SK-N-SH (cell line): Measurements from ENCODE around the gene UBASH3B. TPM values are rescaled to one million over a fixed set of nuclear protein-coding genes. Genes with fewer than 3 reads are reported as not detected.
A peak's percentile ranks its signal among the peaks of the same experiment; 100 is the strongest.

Experiments used
- CTCF ChIA-PET: fragments of 300-600, 350-600 bp; formaldehyde crosslinking; extraction: SDS; loops from one replicate; lab custom pipeline; 2021; lab: Yijun Ruan, JAX
- POLR2A ChIA-PET: fragments of 350-600 bp; sonication (Branson Sonifier 250); formaldehyde crosslinking; extraction: SDS; loops from one replicate; lab custom pipeline; 2020; ENCODE audit warnings: antibody characterized with exemption, inconsistent platforms; lab: Yijun Ruan, JAX
- DNase-seq: peaks from one replicate; pipeline ENCODE4 v3.0.0; 2012
- H2AFZ ChIP-seq: fragments of 200-600 bp; sonication (generic); 2 replicates; pipeline ENCODE4 v1.8.1; 2016; ENCODE audit warnings: antibody characterized with exemption, mild to moderate bottlenecking, low read depth
- H3F3A ChIP-seq: fragments of 200-600 bp; sonication (generic); replicated peaks from 2 replicates; pipeline ENCODE3; 2016; ENCODE audit warnings: antibody characterized with exemption, mild to moderate bottlenecking; ENCODE audit not compliant: insufficient read depth
- H3K27ac ChIP-seq, 2 experiments: fragments of 200-500 bp in 1 of 2; fragments of 200-600 bp in 1 of 2; sonication (Bioruptor generic) in 1 of 2; sonication (generic), shearing (Covaris generic) in 1 of 2; 2 replicates each; pipeline versions ENCODE4 v1.5.1 to v1.6.1; 2014 to 2016; ENCODE audit warnings: low read depth in 2 of 2, inconsistent platforms in 1 of 2, low read length in 1 of 2, mild to moderate bottlenecking in 1 of 2, mixed read lengths in 1 of 2
- H3K27me3 ChIP-seq: fragments of 200-600 bp; sonication (generic), shearing (Covaris generic); 2 replicates; pipeline ENCODE4 v1.6.1; 2016; ENCODE audit warnings: mixed run types; ENCODE audit not compliant: insufficient read depth
- H3K36me3 ChIP-seq, 2 experiments: fragments of 200-500 bp in 1 of 2; fragments of 200-600 bp in 1 of 2; sonication (Bioruptor generic) in 1 of 2; sonication (generic) in 1 of 2; replicated peaks in 1 of 2; 2 replicates each; pipeline versions ENCODE3 to v1.5.1; 2014 to 2016; ENCODE audit warnings: low read length in 1 of 2, mild to moderate bottlenecking in 1 of 2; ENCODE audit not compliant: insufficient read depth in 2 of 2, control insufficient read depth in 1 of 2
- H3K4me1 ChIP-seq, 2 experiments: fragments of 200-500 bp in 1 of 2; fragments of 200-600 bp in 1 of 2; sonication (Bioruptor generic) in 1 of 2; sonication (generic), shearing (Covaris generic) in 1 of 2; 2 replicates each; pipeline versions ENCODE4 v1.5.1 to v1.6.1; 2014 to 2016; ENCODE audit warnings: low read depth in 1 of 2, low read length in 1 of 2, mixed run types in 1 of 2; ENCODE audit not compliant: insufficient read depth in 2 of 2, control insufficient read depth in 1 of 2
- H3K4me2 ChIP-seq: fragments of 200-600 bp; sonication (generic), shearing (Covaris generic); 2 replicates; pipeline ENCODE4 v1.6.1; 2017; ENCODE audit warnings: mixed run types
- H3K4me3 ChIP-seq, 2 experiments: fragments of 200-500 bp in 1 of 2; fragments of 200-600 bp in 1 of 2; sonication (Bioruptor generic) in 1 of 2; sonication (generic), shearing (Covaris generic) in 1 of 2; 2 replicates each; pipeline versions ENCODE4 v1.5.1 to v1.8.1; 2014 to 2016; ENCODE audit warnings: low read depth in 2 of 2, inconsistent platforms in 1 of 2, low read length in 1 of 2, mild to moderate bottlenecking in 1 of 2, mixed read lengths in 1 of 2, moderate library complexity in 1 of 2
- H3K79me2 ChIP-seq: fragments of 200-600 bp; sonication (generic); 2 replicates; pipeline ENCODE4 v1.8.1; 2017; ENCODE audit warnings: mild to moderate bottlenecking; ENCODE audit not compliant: insufficient read depth
- H3K9ac ChIP-seq: fragments of 200-600 bp; sonication (generic); 2 replicates; pipeline ENCODE4 v1.6.1; 2017; ENCODE audit warnings: mixed run types
- H3K9me2 ChIP-seq: fragments of 200-600 bp; sonication (generic); 2 replicates; pipeline ENCODE4 v1.6.1; 2017; ENCODE audit warnings: mixed run types
- H3K9me3 ChIP-seq: fragments of 200-600 bp; sonication (generic); 2 replicates; pipeline ENCODE4 v1.6.1; 2017; ENCODE audit warnings: mixed run types, mild to moderate bottlenecking, moderate library complexity
- H4K20me1 ChIP-seq: fragments of 200-600 bp; sonication (generic); 2 replicates; pipeline ENCODE4 v1.6.1; 2017; ENCODE audit warnings: mild to moderate bottlenecking, mixed run types; ENCODE audit not compliant: insufficient read depth
- CHD2 ChIP-seq: fragments of 150-350 bp; IDR thresholded peaks from 2 replicates; pipeline ENCODE4 v1.6.1; 2018; ENCODE audit warnings: low read length; ENCODE audit not compliant: partially characterized antibody
- ELF1 ChIP-seq: IDR thresholded peaks from 2 replicates; pipeline ENCODE4 v1.4.0; 2012
- EP300 ChIP-seq, 2 experiments: IDR thresholded peaks; 2 replicates each; pipeline versions ENCODE4 v1.4.0 to v1.6.1; 2012; ENCODE audit warnings: borderline replicate concordance in 1 of 2, low read depth in 1 of 2, low read length in 1 of 2
- EZH2phosphoT487 ChIP-seq: fragments of 200-600 bp; sonication (generic); IDR thresholded peaks from 2 replicates; pipeline ENCODE4 v1.6.1; 2017; ENCODE audit warnings: low read depth, mixed run types, mild to moderate bottlenecking, antibody characterized with exemption, moderate library complexity, borderline replicate concordance
- FOSL2 ChIP-seq: IDR thresholded peaks from 2 replicates; pipeline ENCODE4 v1.4.0; 2012; ENCODE audit warnings: low read depth, mild to moderate bottlenecking, moderate library complexity, borderline replicate concordance
- GABPA ChIP-seq: IDR thresholded peaks from 2 replicates; pipeline ENCODE4 v1.4.0; 2012; ENCODE audit warnings: low read depth, mild to moderate bottlenecking
- GATA2 ChIP-seq: sonication (generic); formaldehyde crosslinking; IDR thresholded peaks from 2 replicates; pipeline ENCODE4 v1.5.0; 2020; ENCODE audit warnings: mild to moderate bottlenecking, missing genetic modification reagents
- MEF2A ChIP-seq: IDR thresholded peaks from 2 replicates; pipeline ENCODE4 v1.4.0; 2012; ENCODE audit warnings: low read depth, borderline replicate concordance
- MXI1 ChIP-seq: IDR thresholded peaks from 2 replicates; pipeline ENCODE4 v1.6.1; 2012; ENCODE audit warnings: mild to moderate bottlenecking, low read depth, low read length, improper control_type of control experiment
- POLR2AphosphoS5 ChIP-seq: IDR thresholded peaks from 2 replicates; pipeline ENCODE4 v1.6.1; 2012; ENCODE audit warnings: low read depth, low read length
- RAD21 ChIP-seq: IDR thresholded peaks from 2 replicates; pipeline ENCODE4 v1.6.1; 2012; ENCODE audit warnings: mild to moderate bottlenecking, low read length
- RCOR1 ChIP-seq: fragments of 150-350 bp; IDR thresholded peaks from 2 replicates; pipeline ENCODE4 v1.6.1; 2017; ENCODE audit warnings: antibody characterized with exemption, low read length
- RFX5 ChIP-seq: IDR thresholded peaks from 2 replicates; pipeline ENCODE4 v1.6.1; 2012; ENCODE audit warnings: mild to moderate bottlenecking, improper control_type of control experiment, low read length
- SIN3A ChIP-seq: IDR thresholded peaks from 2 replicates; pipeline ENCODE4 v1.6.1; 2012; ENCODE audit warnings: low read depth, mild to moderate bottlenecking, low read length, moderate library complexity, borderline replicate concordance
- TCF12 ChIP-seq: IDR thresholded peaks from 2 replicates; pipeline ENCODE4 v1.4.0; 2012
- TEAD4 ChIP-seq: IDR thresholded peaks from 2 replicates; pipeline ENCODE4 v1.4.0; 2012; ENCODE audit warnings: mild to moderate bottlenecking, borderline replicate concordance; ENCODE audit not compliant: insufficient read depth
- WGBS: methylation state at CpG from one replicate; pipeline ENCODE4 v1.1.6; 2017; ENCODE audit warnings: low lambda C conversion rate; 5-methylcytosine and 5-hydroxymethylcytosine counted together
- polyA plus RNA-seq, 3 experiments: library from polyadenylated mRNA; depleted of rRNA; stranded (reverse); fragments of >200 nt; gene quantifications; 2 replicates each; pipeline ENCODE4 v1.2.3, GENCODE V29; 2012
- TF ChIP-seq, protein P1 (sequence below): IDR thresholded peaks from 2 replicates; pipeline ENCODE4 v1.4.0; 2012; ENCODE audit warnings: low read depth, borderline replicate concordance
- TF ChIP-seq, protein P2 (sequence below): IDR thresholded peaks from 2 replicates; pipeline ENCODE4 v1.4.0; 2012; ENCODE audit warnings: low read depth
- TF ChIP-seq, protein P3 (sequence below): IDR thresholded peaks from 2 replicates; pipeline ENCODE4; 2012

The UBASH3B gene
- polyA plus RNA-seq, 1 of the 3 experiments (the other 2 are of a cell fraction): 10.4 TPM

DNA sequence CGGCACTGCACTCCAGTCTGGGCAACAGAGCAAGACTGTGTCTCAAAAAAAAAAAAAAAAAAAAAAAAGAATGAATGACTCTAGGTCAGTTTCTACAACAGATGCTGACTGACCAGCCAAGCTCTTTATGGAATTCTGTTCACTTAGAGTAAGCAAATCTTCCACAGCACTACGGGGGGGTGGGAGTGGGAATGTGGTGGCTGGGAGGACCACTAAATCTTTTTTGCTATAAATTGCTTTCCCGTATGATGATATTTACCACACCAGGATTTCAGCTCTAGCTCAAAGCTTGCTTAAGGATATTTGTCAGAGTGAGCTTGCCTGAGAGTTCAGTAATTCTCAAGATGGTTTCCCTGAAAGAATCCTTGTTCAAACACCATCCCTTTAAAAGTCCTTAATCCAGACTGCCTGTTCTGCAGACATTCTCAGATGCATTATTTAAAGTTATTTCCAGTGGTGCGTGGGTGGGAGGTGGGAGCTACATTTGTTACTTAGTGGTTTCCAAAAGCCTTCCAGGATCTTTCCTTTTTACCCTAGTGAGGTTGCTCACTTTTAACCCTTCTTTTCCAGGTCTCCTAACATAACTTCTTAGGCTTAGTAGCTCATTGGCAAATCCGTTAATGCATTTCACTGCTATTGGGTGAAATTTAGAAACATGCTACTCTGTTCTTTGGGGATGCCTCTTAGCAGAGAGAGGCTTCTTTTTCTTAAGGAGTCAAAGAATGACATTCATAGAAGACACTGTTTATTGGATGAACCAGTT, 65.9 kb downstream of the UBASH3B start:
- no peaks in the 10 kb centered on the region for H3K27me3 ChIP-seq
- no peaks in the 10 kb centered on the region for H4K20me1 ChIP-seq
- 0 out of 2 replicates have a peak overlapping the region, but pooled peaks have one; percentile 31 for H2AFZ ChIP-seq
- no peaks in the 10 kb centered on the region for H3K9me2 ChIP-seq
- peak overlapping the region in 1 of 2 experiments; percentile 85; a peak in 2 of 4 replicates for H3K27ac ChIP-seq
- no peak overlapping the region for H3K4me3 ChIP-seq
- TF ChIP-seq, protein P1, sequence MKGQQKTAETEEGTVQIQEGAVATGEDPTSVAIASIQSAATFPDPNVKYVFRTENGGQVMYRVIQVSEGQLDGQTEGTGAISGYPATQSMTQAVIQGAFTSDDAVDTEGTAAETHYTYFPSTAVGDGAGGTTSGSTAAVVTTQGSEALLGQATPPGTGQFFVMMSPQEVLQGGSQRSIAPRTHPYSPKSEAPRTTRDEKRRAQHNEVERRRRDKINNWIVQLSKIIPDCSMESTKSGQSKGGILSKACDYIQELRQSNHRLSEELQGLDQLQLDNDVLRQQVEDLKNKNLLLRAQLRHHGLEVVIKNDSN: no peak
- TF ChIP-seq, protein P2, sequence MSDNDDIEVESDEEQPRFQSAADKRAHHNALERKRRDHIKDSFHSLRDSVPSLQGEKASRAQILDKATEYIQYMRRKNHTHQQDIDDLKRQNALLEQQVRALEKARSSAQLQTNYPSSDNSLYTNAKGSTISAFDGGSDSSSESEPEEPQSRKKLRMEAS: no peak
- TF ChIP-seq EZH2phosphoT487 (no peak), TEAD4 (no peak), RFX5 (no peak), RCOR1 (no peak), ELF1 (no peak), TCF12 (no peak), SIN3A (no peak), GATA2 (CRISPR knock-in tag) (no peak), EP300 (IDR thresholded peaks at IDR 0.05; ENCODE audit: borderline replicate concordance in 1 of 2, low read depth in 1 of 2, low read length in 1 of 2) (no peak), CHD2 (no peak), RAD21 (no peak), GABPA (no peak), FOSL2 (no peak), MXI1 (no peak), MEF2A (no peak), POLR2AphosphoS5 (no peak)
- TF ChIP-seq, protein P3, sequence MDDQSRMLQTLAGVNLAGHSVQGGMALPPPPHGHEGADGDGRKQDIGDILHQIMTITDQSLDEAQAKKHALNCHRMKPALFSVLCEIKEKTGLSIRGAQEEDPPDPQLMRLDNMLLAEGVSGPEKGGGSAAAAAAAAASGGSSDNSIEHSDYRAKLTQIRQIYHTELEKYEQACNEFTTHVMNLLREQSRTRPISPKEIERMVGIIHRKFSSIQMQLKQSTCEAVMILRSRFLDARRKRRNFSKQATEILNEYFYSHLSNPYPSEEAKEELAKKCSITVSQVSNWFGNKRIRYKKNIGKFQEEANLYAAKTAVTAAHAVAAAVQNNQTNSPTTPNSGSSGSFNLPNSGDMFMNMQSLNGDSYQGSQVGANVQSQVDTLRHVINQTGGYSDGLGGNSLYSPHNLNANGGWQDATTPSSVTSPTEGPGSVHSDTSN: no peak
- H3K36me3 ChIP-seq: no peaks in the 10 kb centered on the region
- 49% methylated on average over 5 of the region's 5 CpGs for WGBS
- peak overlapping the region; percentile 64 for H3K4me2 ChIP-seq
- peak overlapping the region; percentile 13; the same call in 1 of the 2 replicates for H3K9ac ChIP-seq
- H3K79me2 ChIP-seq: peaks cover 65% of the 10 kb centered on the region
- DNase-seq: no peak
- CTCF ChIA-PET: interaction anchor here (1.1 to 1.2 kb wide), 2 partner anchors 9 to 11 kb away, joined by 3 to 5 read pairs; no protein-coding TSS in a partner anchor
- H3K9me3 ChIP-seq: no peaks in the 10 kb centered on the region
- H3F3A ChIP-seq: peaks cover 24% of the 10 kb centered on the region
- peaks cover 0 to 26% of the 10 kb centered on the region in 2 experiments; a peak in 2 of 4 replicates for H3K4me1 ChIP-seq
- POLR2A ChIA-PET: no interaction called here
